Stimulated activated CD4-positive, alpha-beta T cell treated with anti-CD3 and anti-CD28 coated beads, Interleukin-12 subunit alpha, Interleukin-12 subunit beta, amount 100 ng/mL, for 24 hours (primary cell): ENCODE results near the gene RHBG.

Experiments used
- DNase-seq, 2 experiments: peaks; one replicate each; pipeline ENCODE4 v3.0.0-alpha.2; 2020; ENCODE audit warnings: low read depth in 2 of 2

RHBG gene

GRCh38 chr1:156386134-156386901 is 17.3 kb downstream of the RHBG start:
- DNase-seq = no peak

- DNase-seq = no peak
Measured at GRCh38 chr1:156386949-156387869, 18.2 kb downstream of the RHBG start.

- no peak for DNase-seq
Measured at GRCh38 chr1:156387870-156388173, 18.8 kb downstream of the RHBG start.

- no peak for DNase-seq
Measured at GRCh38 chr1:156388174-156389137, 19.4 kb downstream of the RHBG start.

- DNase-seq = no peak
Measured at GRCh38 chr1:156389311-156389710, 20.3 kb downstream of the RHBG start.

- DNase-seq = no peak
Measured at GRCh38 chr1:156390469-156391365, 21.7 kb downstream of the RHBG start.

GRCh38 chr1:156391366-156391677 is 22.3 kb downstream of the RHBG start:
- DNase-seq = no peak

GRCh38 chr1:156391701-156392100 is 22.7 kb downstream of the RHBG start:
- DNase-seq = no peak

- no peak for DNase-seq
Measured at GRCh38 chr1:156392452-156392853, 23.4 kb downstream of the RHBG start.

GRCh38 chr1:156393095-156393494 is 24.1 kb downstream of the RHBG start:
- DNase-seq = no peak

- DNase-seq = no peak
Measured at GRCh38 chr1:156394082-156394481, 25.1 kb downstream of the RHBG start.

- no peak for DNase-seq
Measured at GRCh38 chr1:156394835-156395461, 25.9 kb downstream of the RHBG start.

- no peak for DNase-seq
Measured at GRCh38 chr1:156399355-156400125, 30.5 kb downstream of the RHBG start.

- DNase-seq = no peak
Measured at GRCh38 chr1:156400191-156400935, 31.4 kb downstream of the RHBG start.

GRCh38 chr1:156401041-156401574 is 32.1 kb downstream of the RHBG start:
- DNase-seq = no peak

- DNase-seq = no peak
Measured at GRCh38 chr1:156401681-156402081, 32.7 kb downstream of the RHBG start.

- no peak for DNase-seq
Measured at GRCh38 chr1:156402331-156403020, 33.5 kb downstream of the RHBG start.

GRCh38 chr1:156405670-156406069 is 36.7 kb downstream of the RHBG start:
- DNase-seq = no peak
